Stimulated activated CD4-positive, alpha-beta T cell treated with anti-CD3 and anti-CD28 coated beads, Interleukin-1b, Interleukin-23, amount 100 ng/mL, for 1 hour (primary cell): ENCODE measurements around the gene ATXN7L2.

Source experiments
- DNase-seq, 2 donors: peaks; one replicate each; pipeline ENCODE4 v3.0.0-alpha.2; 2020; ENCODE audit warnings: low read depth in 2 of 2

Gene ATXN7L2

DNA sequence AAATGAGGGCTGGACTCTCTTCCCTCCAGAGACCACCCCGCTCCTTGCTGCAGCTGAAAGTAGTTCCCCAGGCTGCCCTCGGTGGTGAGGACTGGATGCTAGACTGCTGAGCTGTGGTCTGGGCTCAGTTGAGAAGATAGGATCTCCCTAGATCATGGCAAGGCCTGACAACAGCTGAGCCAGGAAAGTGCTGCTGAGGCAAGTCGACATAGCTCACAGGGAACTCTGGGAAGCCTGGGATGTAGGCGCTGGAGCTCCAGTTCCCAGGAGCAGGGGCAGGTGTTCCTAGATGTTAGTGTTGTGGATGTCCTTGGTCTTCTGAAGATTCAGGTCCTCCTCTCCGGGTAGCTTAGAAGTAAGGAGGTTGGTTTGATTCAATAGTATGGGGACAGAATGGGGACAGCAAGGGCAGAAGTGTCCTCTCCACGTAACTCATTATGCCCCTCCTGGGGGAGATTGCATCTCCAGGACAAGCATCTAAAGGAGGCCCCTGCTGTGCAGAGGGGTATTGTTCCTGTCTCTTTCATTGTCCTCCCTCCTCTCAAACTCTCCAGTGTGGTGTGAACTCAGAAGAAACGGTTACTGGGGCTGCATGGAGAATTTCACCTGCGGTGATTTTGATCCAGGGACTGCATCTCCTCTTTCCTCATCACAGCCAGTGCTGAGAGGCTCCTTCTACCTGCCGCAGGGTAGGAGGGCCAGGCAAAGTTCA lies 13.9 kb downstream of the ATXN7L2 start:
- DNase-seq: no peak

DNA sequence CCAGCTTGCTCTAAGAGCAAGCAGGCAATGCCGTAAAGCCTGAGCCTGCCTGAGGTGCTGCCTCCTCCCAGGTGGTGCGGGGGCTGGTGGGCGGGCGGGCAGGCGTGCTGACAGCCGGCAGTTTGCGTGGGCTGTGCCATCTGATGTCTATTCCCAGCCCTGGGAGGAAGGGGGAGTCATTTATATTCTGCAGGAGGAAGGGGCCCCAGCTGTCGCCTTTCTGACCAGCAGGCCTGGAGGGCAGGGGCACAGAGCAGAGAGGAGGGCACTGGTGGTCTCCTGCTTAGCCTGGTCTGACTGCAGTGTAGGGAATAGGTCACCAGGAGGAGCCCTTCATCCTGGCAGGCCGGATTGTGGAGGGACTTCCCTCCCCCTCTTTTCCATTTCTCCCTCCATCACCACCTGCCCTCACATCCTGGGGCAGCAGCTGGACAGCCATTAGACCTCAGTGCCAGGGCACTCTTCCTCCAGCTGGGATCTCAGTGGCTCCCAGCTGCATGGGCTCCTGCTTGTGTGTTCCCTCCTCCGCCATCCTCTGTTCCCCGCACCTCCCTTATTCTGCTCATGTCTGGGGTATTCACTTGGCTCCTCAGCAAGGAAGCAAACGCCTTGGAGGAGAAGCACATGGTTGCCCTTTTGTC lies 14.6 kb downstream of the ATXN7L2 start:
- DNase-seq: no peak

DNA sequence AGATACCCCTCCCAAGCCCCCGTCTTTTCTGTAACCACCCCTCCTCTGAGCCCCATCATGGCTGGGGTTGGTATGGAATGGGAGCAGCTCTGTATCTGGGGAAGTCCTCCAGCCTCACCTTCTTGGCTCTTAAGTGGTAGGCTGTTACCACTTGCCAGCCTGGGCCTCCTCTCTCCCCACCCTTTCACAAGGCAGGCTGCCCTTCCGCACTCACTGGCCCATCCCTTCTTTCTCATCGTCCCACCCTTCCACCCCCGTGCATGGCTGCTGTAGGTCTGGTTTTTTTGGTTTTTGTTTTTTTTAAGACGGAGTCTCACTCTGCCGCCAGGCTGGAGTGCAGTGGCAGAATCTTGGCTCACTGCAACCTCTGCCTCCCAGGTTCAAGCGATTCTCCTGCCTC lies 15.4 kb downstream of the ATXN7L2 start:
- no peak for DNase-seq

DNA sequence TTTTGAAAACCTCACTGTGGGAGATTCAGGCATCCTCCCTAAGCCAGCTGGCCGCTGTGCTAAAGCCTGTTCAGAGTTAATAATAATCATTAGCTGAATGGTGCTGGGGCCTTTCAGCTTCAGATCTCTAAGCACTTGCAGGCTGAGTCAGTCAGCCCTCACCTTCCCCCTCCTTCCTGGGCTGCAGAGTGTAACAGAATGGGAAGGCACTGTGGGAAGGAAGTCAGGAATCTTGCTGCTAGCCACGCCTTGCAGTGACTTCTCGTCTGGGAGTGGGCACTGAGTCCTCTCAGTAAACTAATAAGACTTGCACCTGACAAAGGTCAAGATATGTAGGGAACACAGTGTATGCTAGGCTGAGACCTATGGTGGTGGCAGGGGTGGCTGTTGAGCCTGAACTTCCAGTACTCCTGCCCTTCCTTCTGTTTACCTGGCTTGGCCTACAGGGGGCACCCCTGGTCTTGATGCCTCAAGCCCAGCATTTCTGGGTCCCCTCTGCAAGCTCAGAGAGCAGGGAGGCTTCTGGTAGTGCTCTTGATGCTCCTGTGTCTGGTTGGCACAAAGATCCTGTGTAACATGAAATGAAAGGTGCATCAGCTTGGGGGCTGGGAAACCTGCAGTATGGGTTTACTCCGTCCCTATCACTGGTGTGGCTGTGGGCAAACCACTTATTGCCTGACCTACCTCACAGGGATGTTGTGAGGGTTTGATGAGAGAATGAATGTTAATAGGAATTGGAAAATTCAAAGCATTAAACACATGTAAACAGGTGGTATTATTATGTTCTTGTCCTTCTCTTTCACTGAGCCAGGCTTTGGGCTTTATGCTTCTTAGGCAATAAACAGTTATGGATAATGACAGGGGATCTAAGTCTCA lies 16.2 kb downstream of the ATXN7L2 start:
- no peak for DNase-seq

DNA sequence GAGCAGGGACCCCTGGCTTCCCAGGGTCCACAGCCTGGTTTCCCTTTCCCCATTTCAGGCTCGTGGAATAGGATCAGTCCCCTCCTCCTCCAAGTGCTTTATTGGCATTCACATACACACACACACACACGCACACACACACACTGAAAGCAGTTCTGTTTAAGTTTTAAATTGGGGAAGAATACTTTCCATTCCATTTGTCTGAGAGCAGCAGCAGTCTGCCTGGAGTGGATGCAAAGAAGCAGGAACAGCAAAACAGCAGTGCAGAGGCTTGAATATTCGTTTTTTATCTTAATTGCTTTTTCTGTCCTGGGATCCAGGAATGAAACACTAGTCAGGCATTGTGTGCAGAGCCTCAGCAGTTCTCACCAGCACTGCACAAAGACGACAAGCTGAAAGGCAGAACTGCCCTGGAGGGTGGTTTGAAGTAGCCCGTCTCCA lies 17.3 kb downstream of the ATXN7L2 start:
- no peak for DNase-seq

DNA sequence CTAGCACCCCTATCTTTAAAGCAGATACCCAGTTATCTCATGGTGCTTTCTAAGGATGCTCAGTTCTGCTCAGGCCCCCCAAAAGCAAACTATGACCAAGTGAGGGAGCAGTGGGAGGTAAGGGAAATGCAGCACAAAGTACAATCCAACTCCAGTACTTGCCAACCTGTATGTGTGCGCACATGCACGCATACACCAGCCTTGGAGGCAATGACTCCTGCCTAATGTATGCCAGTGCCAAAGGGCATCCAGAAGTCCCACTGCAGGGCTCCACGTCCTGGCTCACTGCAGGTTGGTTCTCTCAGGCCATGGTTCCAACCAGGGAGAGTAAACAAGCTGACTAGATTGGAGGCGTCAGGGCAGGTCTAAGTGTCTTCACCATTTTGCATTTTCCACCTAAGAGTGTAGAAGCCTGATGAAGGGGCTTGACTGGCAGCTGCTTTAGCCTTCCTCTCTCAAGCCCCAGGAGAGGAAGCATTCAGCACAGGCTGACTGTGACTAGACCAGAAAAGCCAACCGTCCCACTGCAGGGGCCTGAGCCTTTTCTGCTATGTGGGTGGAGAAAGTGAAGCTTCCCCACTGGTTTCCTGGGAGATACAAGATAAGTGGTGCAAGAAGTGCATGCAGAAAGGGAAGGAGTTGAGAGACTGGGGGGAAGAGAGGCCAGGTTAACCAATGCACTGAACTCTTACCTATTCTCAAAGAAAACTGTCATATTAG lies 18.1 kb downstream of the ATXN7L2 start:
- no peak for DNase-seq

DNA sequence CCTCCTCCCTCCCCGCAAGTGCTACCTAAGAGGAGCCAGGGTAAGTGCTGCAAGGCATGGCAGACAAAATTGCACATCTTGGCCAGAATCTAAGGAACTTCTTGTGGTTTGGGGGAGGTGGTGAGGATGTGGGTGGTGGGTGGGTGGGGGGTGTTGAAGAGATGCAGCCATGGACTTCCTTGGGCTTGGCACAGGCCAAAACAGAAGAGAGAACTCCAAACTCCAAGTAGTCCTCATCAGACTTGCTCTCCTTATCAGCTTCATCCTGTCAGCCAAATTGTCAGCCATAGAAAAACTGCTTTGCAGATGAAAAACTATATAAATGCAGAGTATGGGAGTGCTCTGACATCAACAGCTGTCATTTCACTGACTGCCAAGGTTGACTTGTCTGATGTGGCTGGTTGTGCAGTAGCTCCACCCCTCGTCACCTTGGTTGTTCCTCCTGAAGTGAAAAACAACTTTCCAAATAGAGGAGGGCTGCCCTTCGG lies 18.7 kb downstream of the ATXN7L2 start:
- DNase-seq: no peak

DNA sequence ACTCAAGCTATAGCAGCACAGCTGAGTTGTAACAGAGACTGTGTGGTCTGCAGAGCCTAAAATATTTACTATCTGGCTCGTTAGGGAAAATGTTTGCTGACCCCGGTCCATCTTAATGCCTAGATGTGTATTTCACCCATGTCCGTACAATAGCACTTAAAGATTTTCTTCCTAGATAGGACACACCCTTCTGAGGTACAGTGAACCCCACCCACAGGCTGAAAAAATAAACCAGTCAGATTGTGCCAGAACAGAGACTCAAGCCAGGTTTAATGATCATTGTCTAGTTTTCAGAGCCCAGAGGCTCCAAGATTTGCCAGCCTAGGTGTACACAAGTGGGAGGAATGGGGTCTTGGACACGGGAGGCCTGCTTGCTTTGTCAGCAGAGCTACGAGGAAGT lies 20.2 kb downstream of the ATXN7L2 start:
- DNase-seq: no peak

DNA sequence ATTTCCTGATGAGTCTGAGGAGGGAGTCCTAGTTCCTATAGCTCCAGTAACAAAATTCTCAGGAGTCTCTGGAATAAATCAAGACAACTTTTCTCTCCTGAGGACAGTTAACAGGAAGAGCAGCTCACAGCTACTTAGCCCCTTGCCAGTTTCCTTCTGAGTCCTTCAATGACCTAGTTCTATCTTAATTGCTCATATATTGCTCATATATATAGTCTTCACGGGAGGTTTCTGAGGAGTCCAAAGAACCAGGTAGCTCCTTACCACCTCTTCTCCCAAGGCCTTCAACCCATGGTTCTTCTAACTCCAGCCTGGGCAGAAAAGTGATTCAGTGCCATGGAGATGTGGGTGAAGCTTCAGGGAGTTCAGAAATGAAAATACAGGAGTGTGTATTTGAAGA lies 21.3 kb downstream of the ATXN7L2 start:
- DNase-seq: no peak

DNA sequence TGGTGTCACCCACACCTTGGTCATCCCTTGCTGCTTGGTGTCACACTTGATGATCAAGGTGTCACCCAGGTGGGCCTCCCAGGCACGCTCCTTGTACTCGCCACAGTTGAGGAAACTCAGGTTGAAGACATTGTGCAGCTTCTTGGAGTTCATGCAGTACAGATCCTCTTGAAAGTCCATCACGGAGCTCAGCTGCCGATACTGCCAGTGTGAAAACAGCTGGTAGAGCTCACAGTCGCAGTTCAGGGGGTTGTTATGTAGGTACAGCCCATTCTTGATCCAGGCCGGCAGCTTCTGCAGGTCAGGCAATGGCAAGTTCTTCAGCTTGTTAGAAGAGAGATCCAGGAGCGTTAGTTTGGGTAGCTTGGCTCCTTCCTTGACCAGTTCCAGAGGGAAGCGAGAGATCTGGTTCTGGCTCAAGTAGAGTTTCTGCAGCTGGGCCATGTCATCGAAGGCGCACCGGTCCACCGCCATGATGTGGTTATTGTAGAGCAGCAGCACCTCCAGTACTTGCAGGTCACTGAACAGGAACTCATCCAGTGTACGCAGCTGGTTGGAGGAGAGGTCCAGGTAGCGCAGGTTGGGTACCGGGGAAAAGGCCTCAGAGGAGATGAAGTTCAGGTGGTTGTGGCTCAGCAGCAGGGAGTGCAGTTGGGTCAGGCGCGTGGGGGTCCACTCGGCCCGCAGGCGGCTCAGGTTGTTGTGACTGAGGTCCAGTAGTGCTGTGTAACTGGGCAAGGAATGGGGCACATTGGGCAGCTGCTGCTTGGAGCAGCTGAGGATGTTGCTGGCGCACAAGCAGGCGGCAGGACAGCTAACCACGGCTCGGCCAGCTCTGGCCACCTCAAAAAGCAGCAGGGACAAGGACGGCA lies 24.5 kb downstream of the ATXN7L2 start:
- no peak for DNase-seq

DNA sequence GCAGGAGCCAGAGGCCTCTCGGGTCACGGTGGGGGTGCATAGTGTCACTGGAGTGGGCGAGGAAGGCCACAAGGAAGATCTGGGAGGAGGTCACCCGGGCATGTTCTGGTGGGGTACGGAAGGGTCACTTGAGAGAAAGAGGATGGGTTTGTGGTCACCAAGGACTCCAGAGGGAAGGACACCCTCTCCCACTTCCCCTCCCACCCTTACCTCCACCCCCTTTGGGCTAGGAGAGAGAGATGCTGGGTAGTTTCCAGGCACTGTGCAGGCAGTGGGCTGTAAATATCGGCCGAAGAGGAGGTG lies 25.1 kb downstream of the ATXN7L2 start:
- no peak for DNase-seq

DNA sequence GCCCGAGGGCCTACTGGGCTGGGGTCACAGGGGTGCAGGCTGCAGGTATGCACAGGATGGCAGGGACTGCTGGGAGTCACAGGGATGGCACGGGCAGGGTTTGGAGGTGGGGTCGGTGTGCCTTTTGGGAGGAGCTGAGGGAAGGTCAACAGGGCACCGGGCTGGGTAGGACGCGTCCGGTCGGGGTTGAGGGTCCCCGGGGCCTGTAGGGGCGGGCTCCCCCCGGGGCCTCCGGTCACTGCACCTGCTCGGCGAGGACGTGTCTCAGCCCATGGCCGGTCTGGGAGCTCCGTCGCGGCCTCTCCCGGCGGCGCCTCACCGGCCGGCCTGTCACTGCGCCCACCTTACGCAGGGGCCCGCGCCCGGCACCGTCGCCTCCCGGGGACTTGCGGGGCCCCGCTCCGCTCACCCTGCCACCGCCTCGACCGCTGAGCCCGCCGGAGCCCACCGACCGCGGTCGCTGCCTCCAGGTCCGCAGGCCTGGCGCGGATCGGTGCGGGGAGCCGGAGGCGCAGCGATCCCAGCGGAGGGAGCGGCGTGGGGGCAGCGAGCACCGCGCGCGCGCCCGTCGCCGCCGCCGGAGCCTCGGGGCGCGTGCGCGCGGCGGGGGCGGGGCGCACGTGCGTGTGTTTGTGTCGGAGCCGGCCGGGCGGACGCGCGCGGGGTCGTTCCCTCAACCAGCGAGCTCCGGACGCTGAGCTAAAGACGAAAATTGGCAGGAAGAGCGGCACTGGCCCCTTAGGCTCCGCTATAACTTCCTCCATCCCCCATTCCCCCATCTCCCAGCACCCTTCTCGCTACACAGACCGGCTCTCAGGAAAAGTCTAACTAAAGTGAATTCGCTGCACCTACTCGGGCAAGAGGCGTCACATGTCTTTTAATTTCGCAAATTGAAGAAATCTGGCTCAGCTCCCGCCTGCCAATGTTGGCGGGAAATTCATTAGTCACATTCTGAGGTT lies 25.8 kb downstream of the ATXN7L2 start, which contains the start of gene AMIGO1:
Gene AMIGO1, minus strand, starts transcription at position 552 of the 959 bp plus-strand sequence. CDS start 815 bp downstream, outside the sequence.
- DNase-seq: peak in 1 of 2 donors; percentile 45

DNA sequence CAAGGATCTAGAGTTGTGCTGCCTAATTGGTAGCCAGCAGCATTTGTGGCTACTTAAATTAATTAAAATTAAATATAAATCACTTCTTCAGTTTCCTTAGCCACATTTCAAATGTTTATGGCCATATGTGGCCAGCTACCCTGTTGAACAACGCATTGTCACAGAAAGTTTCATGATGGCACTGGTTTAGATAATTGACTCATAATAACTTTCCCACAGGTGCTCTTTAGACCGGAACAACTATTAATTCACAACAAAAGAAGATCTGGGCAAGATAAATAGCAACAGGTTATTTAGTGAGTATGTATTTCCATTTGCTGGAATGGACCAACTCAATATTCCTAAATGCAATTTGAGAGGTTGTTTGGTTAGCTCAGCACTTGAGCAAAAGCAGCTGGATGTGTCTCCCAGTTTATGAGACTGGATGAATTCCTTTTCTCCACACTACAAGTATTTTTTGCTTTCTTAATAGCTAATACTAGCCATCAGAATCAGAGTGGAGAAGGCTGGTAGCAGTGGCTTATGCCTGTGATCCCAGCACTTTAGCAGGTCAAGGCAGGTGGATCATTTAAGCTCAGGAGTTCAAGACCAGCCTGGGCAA lies 29.5 kb downstream of the ATXN7L2 start:
- DNase-seq: no peak

DNA sequence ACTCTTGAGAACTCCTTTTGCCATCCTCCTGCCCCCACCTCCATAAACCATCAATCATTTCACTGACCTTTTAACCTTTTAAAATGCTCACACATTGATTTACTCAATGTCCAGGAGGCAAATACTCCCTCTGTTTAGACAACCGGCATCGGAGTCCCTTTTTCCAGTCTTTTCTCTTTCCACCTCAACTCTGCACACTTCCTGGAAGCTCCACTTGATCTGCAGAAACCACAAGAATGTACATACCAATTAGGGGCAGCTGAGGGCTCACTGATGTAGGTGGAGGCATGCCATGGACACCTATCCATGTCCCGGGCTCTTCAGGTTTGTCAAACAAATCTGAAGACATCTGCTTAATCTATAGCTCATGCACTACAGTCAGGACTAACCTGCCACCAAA lies 31.1 kb downstream of the ATXN7L2 start:
- DNase-seq: no peak

DNA sequence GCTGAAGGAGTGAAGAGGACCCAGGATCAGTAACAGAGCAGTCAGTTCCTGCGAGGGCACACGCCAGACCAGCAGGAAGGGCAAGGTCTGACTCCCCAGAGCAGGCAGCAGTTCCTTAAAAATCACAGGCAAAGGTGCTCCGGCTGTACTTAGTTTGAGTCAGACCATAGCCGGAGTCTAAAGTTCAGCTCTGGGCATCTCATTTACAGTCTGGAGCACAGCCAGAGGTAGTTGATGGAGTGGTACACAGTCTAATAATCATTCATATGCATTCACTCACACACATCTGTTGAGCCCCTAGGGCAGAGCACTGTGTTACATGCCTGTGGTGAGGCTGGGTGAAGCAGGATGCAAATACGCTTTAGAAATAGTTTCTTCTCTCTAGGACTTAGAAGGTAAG lies 33.2 kb downstream of the ATXN7L2 start:
- DNase-seq: no peak

DNA sequence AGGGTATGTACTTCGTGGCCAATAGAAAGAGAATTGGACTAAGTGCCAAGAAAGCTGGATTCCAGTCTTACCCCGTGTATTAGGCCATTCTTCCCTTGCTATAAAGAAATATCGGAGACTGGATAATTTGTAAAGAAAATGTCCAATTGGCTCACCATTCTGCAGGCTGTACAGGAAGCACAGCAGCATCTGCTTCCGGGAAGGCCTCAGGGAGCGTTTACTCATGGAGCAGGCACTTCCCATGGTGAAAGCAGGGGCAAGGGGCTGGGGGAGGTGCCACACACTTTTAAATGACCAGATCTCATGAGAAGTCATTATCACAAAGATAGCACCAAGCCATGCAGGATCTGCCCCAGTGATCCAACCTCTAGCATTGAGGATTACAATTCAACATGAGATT lies 33.6 kb downstream of the ATXN7L2 start:
- no peak for DNase-seq

DNA sequence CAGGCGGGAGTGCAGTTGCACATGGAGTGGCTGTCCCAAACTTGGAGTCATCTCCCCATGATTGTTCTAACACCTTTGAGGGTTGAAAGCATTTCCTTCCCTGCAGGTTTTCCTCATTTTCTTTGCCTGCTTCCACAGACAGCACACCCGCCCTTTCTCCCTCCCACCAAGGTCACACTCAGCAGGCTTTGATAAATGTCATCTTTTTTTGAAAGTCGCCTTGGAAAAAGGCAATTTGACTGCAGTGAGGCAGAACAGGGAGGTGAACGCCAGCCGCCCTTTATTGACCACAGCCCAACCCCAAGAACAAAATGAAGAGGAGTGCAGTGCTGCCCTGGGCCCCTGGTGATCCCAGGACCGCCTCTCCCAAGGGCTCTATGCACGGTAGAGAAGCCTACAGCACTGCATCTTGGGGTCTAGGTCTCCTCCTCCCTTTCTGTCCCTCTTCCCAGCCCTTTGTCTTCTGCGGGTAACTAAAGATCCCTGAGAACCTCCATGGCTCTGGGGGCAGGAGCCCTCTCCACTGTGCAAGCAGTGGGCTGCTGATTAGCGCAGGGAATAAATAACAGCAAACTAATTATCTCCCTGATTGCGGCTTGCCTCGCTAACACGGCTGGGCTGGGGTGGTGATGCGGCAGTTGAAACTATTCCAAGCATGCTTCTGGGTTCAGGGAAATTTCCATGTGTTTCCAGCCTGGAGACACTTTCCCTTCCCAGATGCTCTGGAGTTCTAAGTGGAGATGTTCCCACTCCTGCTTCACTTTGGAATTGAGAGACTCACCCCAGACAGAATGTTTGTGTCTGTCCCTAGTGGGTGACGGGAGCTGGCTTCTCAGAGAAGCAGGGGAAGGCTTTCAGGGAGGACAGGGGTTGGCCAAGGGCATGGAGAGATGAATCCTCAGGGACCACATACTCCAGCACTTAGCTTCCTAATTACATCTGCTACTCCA lies 37.6 kb downstream of the ATXN7L2 start:
- no peak for DNase-seq

DNA sequence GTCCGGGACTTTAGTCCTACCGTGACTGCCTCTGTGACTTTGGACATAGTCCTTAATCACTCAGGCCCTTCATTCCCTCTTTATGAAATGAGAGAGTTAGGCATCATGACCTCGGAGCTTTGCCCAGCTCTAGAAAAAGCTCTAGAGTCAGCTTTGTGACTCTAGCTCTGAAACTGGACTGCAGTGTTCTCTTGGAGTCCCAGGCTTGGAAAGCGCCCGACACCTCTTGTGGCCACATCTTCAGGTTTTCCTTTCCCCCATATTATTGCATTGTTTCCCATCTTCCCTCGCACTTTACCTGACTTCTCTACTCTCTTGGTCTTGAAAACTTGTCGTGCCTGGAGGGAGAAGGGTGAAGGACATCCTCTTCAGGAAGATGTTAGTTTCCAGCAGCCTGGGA lies 38.3 kb downstream of the ATXN7L2 start:
- no peak for DNase-seq
